LNCaP clone FGC (cell line): ENCODE results near the gene TPTE.
"Not testable (repeated sequence)": the region's sequence is repeated elsewhere in the genome, so short reads cannot be mapped to it uniquely, and the experiment has no call there.

Experiments used
- DNase-seq: peaks from one replicate; pipeline ENCODE4 v3.0.0-alpha.2; 2011; ENCODE audit warnings: low read depth
- H3K4me3 ChIP-seq: 2 replicates; pipeline ENCODE4 v1.5.1; 2011; ENCODE audit warnings: mild to moderate bottlenecking, low read depth, low read length, control low read depth
- TF ChIP-seq, protein P1 (sequence below): IDR thresholded peaks from 2 replicates; pipeline ENCODE4 v1.5.1; 2012; ENCODE audit warnings: mild to moderate bottlenecking; ENCODE audit not compliant: control insufficient read depth, insufficient read depth; ENCODE audit errors: extremely low read depth

The TPTE gene

DNA sequence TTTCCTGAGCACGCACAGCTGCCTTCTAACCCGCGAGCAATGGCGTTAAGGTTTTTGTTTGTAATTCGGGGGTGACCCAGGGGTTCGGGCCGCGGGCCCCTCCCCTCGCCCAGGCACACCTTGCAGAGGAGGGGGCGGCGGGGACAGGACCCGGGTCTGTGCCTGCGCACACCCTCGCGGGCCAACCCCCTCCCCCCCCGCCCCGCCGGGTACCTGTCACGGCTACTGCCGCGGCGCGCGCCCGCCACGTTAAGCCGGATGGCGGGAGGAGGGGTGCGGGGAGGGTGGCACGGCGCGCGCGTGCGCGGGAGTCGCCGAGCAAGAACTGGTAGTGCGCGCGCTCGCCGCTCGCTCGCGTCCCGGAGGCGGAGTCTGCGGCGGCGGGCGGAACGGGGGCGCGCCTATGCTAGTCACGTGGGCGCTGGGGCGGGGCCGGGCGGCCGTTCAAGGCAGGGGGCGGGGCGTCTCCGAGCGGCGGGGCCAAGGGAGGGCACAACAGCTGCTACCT, at the start of gene TPTE:
TSS of gene TPTE (plus strand) at position 493 of the 508 bp plus-strand sequence. CDS start 17,141 bp downstream, outside the sequence.
- TF ChIP-seq, protein P1, sequence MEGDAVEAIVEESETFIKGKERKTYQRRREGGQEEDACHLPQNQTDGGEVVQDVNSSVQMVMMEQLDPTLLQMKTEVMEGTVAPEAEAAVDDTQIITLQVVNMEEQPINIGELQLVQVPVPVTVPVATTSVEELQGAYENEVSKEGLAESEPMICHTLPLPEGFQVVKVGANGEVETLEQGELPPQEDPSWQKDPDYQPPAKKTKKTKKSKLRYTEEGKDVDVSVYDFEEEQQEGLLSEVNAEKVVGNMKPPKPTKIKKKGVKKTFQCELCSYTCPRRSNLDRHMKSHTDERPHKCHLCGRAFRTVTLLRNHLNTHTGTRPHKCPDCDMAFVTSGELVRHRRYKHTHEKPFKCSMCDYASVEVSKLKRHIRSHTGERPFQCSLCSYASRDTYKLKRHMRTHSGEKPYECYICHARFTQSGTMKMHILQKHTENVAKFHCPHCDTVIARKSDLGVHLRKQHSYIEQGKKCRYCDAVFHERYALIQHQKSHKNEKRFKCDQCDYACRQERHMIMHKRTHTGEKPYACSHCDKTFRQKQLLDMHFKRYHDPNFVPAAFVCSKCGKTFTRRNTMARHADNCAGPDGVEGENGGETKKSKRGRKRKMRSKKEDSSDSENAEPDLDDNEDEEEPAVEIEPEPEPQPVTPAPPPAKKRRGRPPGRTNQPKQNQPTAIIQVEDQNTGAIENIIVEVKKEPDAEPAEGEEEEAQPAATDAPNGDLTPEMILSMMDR: no peak
- no peak within 1 kb of the TSS for H3K4me3 ChIP-seq
- no peak for DNase-seq

- DNase-seq: not testable (repeated sequence)
These were observed 49.4 kb upstream of the TPTE start for GRCh38 chr21:10471999-10472398.

DNA sequence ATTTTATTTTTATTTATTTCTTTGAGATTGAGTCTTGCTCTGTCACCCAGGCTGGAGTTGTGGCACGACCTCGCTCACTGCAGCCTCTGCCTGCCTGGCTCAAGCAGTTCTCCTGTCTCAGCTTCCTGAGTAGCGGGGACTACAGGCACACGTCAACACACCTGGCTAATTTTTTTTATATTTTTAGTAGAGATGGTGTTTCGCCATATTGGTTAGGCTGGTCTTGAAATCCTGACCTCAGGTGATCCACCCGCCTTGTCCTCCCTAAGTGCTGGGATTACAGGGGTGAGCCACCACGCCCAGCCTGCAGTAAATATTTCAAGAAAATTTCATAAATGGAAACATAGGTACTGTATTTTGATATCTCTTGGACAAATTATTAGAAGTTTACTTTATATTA, 43.6 kb upstream of the TPTE start:
- not testable (repeated sequence) for H3K4me3 ChIP-seq, DNase-seq

More at GRCh38 chr21:10471999-10472398, 49.4 kb upstream of the TPTE start:
- not testable (repeated sequence) for H3K4me3 ChIP-seq

DNA sequence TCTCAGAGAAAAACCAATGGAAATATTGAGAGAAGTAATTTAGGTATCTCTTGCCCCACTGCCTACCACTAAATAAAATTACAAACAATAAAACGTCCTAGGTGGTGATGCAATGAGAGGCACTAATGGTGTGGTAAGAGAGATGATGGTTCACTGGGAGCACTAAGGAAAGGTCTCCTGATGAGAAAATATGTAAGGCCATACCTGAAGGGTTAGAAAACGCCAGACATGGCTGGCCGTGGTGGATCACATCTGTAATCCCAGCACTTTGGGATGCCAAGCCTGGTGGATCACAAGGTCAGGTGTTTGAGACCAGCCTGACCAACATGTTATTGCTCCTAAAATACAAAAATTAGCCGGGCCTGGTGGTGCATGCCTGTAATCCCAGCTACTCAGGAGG, 41.5 kb upstream of the TPTE start:
- not testable (repeated sequence) for DNase-seq

DNA sequence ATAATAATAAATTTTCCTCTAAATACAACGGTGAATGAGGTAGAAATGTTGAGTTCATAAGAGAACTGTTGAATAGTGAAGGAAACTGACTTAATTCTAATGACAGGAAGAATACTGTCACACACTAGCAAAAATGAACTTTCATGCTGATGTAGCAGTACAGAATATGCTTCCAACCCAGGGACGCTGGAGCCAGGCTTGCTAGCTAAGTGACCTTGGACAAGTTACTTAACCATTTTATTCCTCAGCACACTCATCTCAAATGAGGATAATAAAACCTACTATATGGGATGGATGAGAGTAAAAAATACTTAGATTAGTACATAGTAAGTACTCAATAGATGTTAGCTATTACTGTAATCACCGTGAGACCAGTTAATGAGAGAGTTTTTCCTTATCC, 36.5 kb upstream of the TPTE start:
- not testable (repeated sequence) for DNase-seq, H3K4me3 ChIP-seq

More for the DNA sequence above, 41.5 kb upstream of the TPTE start:
- not testable (repeated sequence) for H3K4me3 ChIP-seq

DNA sequence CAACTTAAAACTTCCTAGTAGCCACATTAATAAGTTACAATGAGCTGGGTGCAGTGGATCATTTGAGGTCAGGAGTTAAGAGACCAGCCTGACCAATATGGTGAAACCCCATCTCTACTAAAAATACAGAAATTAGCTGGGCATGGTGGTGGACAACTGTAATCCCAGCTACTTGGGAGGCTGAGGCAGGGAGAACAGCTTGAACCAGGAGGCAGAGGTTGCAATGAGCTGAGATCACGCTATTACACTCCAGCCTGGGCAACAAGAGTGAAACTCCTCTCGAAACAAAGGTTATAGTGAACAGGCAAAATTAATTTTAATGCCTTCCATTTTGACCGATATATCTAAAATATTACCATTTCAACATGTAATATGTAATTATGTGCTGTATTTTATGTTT, 30.9 kb upstream of the TPTE start:
- not testable (repeated sequence) for DNase-seq, H3K4me3 ChIP-seq

GRCh38 chr21:10511116-10511515, 10.3 kb upstream of the TPTE start:
- no peak for DNase-seq
- H3K4me3 ChIP-seq: no peak overlapping the region
- TF ChIP-seq, protein P1: no peak

- DNase-seq, H3K4me3 ChIP-seq: not testable (repeated sequence)
These were observed 4.5 kb upstream of the TPTE start for GRCh38 chr21:10516889-10517288.

DNA sequence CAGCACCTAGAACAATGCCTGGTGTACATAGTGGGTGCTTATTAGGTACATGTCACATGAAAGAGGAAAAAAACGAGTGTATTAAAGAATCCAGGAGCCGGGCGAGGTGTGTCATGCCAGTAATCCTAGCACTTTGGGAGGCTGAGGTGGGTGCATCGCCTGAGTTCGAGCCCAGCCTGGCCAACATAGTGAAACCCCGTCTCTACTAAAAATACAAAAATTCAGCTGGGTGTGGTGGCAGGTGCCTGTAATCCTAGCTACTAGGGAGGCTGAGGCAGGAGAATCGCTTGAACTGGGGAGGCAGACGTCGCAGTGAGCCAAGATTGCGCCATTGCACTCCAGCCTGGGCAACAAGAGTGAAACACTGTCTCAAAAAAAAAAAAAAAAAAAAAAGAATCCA, 3.5 kb upstream of the TPTE start:
- not testable (repeated sequence) for H3K4me3 ChIP-seq, DNase-seq

DNA sequence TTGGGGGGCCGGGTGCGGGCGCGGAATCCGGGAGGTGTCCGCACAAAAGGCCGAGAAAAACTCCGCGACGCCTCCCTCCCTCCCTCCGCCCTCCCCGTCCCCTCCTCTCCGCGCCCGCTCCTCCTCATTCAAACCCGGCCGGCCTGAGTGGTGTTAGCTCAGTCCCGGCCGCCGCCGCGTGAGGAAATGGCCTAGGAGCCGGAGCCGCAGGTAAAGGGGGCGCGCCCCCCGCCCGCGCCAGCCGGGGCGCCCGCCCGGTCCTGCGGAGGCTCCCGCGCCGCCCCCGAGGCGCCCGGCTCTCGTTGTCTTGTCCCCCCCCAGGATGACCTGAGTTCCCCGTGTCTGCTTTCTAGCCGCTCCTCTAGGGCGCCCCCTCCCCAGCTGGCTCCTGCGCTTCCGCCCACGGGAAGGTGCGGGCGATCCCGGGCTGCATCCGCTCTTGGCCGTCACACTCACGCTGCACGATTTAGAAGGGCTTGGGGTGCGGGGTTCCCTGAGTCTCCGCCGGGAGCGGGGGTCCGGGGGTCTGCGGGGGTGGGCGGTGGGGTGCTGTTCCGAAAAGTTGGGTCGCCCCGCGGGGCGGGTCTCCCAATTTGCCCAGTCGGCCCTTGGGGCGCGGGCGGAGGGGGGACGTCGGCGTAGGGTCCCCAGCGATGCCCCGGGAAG, 585 bp downstream of the TPTE start:
- DNase-seq, H3K4me3 ChIP-seq: not testable (repeated sequence)

DNA sequence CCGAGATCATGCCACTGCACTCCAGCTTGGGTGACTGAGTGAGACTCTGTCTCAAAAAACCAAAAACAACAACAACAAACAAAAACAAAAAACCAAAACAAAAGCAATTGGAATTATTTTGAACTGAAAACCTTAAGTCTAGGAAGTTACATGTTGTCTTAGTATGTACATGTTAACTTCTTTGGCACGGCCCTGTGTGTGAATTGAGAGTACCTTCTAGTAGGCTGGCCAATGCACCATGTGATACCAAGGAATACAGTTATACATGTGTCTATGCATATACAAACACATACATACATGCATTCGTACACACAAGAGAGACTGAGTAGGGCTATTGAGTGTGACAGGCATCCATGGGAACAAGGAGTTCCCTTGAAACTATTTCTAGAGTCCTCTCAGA, 18.6 kb downstream of the TPTE start:
- TF ChIP-seq, protein P1: no peak
- no peak overlapping the region for H3K4me3 ChIP-seq
- DNase-seq: no peak

DNA sequence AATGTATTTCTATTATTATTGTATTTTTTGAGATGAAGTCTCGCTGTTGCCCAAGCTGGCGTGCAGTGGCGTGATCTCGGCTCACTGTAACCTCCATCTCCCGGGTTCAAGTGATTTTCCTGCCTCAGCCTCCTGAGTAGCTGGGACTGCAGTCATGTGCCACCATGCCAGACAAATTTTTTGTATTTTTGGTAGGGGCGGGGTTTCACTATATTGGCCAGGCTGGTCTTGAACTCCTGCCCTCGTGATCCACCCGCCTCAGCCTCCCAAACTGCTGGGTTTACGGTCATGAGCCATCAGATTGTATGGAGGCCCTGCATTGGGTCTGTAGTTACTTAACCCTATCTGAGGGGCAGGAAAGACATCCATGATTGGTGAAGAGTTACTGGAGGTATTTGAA, 23.0 kb downstream of the TPTE start:
- DNase-seq, H3K4me3 ChIP-seq: not testable (repeated sequence)

GRCh38 chr21:10547868-10548267, 26.5 kb downstream of the TPTE start:
- DNase-seq: not testable (repeated sequence)

GRCh38 chr21:10548331-10548954, 27.1 kb downstream of the TPTE start:
- H3K4me3 ChIP-seq, DNase-seq: not testable (repeated sequence)

More at GRCh38 chr21:10547868-10548267, 26.5 kb downstream of the TPTE start:
- H3K4me3 ChIP-seq: not testable (repeated sequence)

GRCh38 chr21:10570803-10571202, 49.4 kb downstream of the TPTE start:
- not testable (repeated sequence) for DNase-seq, H3K4me3 ChIP-seq
